K562 treated with DMSO at 1 percent for 24 hours (cell line): Measurements from ENCODE around the gene GOT1. TPM values are rescaled to one million over a fixed set of nuclear protein-coding genes. Genes with fewer than 3 reads are reported as not detected.

Source experiments
- total RNA-seq: library from RNA; unstranded; fragments of 300-600 nt; gene quantifications from 2 replicates; pipeline ENCODE4 v1.2.3, GENCODE V29; 2022; ENCODE audit warnings: low read depth; ENCODE audit not compliant: insufficient read depth

The GOT1 gene
- total RNA-seq, result 58.6 and 63.1 TPM in 2 replicates

DNA sequence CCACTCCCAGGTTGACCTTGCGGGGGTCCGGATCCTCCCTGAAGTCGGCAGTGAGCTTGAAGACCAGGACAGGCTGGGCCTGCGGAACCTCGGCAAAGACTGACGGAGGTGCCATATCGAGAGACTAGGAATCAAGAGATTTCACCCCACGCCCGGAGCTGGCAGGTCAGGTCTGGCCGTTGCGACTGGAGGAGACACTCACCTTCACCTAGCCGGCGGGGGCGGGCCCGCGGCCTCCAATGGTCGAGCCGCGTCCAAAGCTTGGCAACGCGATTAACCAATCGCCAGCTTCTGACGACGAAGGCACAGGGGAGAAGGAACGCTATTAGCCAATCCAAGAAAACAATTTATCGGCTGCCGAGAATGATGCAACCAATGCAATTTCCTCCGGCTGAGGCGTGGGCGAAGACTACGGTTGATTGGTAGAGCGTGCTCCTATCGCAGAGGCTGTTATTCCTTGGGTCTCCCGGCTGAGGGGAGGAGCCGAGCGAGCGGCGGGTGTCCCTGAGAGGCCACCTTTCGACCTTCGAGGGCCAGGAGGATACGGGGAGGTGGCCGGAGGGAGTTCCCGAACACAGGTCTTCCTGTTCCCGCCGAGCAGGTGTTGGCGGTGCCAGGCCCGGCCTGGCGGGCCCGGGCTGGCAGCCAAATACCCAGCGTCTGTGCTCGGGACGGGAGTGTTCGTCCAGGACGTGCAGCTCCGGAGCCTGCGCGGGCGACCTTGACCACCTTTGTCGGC is at the start of gene GOT1:
Gene GOT1, minus strand, starts transcription at position 174 of the 739 bp plus-strand sequence. Its CDS starts 59 bp downstream, at position 115.

Other genes with a start within 250 kb of the GOT1 start
- not detected in 2 replicates for gene HPSE2, start 194.8 kb downstream of the GOT1 start, total RNA-seq
- gene CNNM1, start 101.3 kb downstream of the GOT1 start, total RNA-seq, result not detected in 2 replicates
- gene NKX2-3, start 102.3 kb upstream of the GOT1 start, total RNA-seq, result not detected in 2 replicates
- gene SLC25A28, start 189.8 kb upstream of the GOT1 start, total RNA-seq, result 14.8 and 17.9 TPM in 2 replicates
- gene ENTPD7, start 228.9 kb upstream of the GOT1 start, total RNA-seq, result 5.2 and 5.8 TPM in 2 replicates